ENCODE measurements around the gene CDH4. TPM values are rescaled to one million over a fixed set of nuclear protein-coding genes. Genes with fewer than 3 reads are reported as not detected.

CDH4 gene
- total and polyA plus RNA-seq, 9 of the 15 experiments (the other 6 are each of a cell fraction or from before 2014, with no cell fraction given): 0.04 TPM; not detected in 8

GRCh38 chr20:61219021-61219431 lies 33.0 kb upstream of the CDH4 start:
- H3K27me3 ChIP-seq (ENCODE audit: control insufficient read depth in 2 of 2, insufficient read depth in 2 of 2, low read length in 2 of 2): peaks cover 0 to 13% of the 10 kb centered on the region in 2 experiments; a peak in 3 of 5 replicates
- H3K4me3 ChIP-seq: no peak overlapping the region
- ChIA-PET CTCF (ENCODE audit: low intra/inter-chr PET ratio) (no interaction called here), POLR2A (no interaction called here)
- H4K20me1 ChIP-seq (replicated peaks; ENCODE audit: control insufficient read depth, insufficient read depth, low read length): no peaks in the 10 kb centered on the region
- ATAC-seq (no peak), FAIRE-seq (no peak), DNase-seq (ENCODE audit: extremely low read depth in 1 of 4, low spot score in 3 of 4) (no peak)
- in situ Hi-C loops (cut with MboI) (no loop called here), intact Hi-C loops (cut with micrococcal nuclease) (no loop called here)
- TF ChIP-seq NELFE (IDR thresholded peaks at IDR 0.05; ENCODE audit: insufficient read depth, insufficient read length): no peak
- no peak for TF ChIP-seq ZNF124 (CRISPR knock-in tag; IDR thresholded peaks at IDR 0.05)
- TF ChIP-seq EWSR1 (IDR thresholded peaks at IDR 0.05; ENCODE audit: borderline replicate concordance, low read depth, partially characterized antibody): no peak
- TF ChIP-seq ZZZ3 (IDR thresholded peaks at IDR 0.05): no peak
- no peak for TF ChIP-seq RNF219 (CRISPR knock-in tag; IDR thresholded peaks at IDR 0.05)
- no peak for TF ChIP-seq YBX1 (IDR thresholded peaks at IDR 0.05)
- TF ChIP-seq NR1H2 (CRISPR knock-in tag; IDR thresholded peaks at IDR 0.05): no peak
- no peak for TF ChIP-seq ZFP91 (CRISPR knock-in tag; IDR thresholded peaks at IDR 0.05)
- no peak for TF ChIP-seq HOMEZ (CRISPR knock-in tag; IDR thresholded peaks at IDR 0.05)
- TF ChIP-seq CAMTA2 (CRISPR knock-in tag; conservative IDR thresholded peaks at IDR 0.05): no peak
- TF ChIP-seq SMARCE1 (IDR thresholded peaks at IDR 0.05): no peak
- no peak for TF ChIP-seq ZBTB33 (CRISPR knock-in tag; IDR thresholded peaks at IDR 0.05)
- TF ChIP-seq POLR2G (IDR thresholded peaks at IDR 0.05; ENCODE audit: low read depth, low read length): no peak
- TF ChIP-seq MCM7 (IDR thresholded peaks at IDR 0.05): no peak
- H3K79me2 ChIP-seq (ENCODE audit: control insufficient read depth, insufficient read depth, low read length): no peaks in the 10 kb centered on the region
- no peak overlapping the region for H3K9ac ChIP-seq (ENCODE audit: insufficient read depth in 1 of 2, low read depth in 2 of 2, low read length in 2 of 2)
- H3K9me1 ChIP-seq (ENCODE audit: control insufficient read depth, insufficient read depth, low read length): no peaks in the 10 kb centered on the region
- H3K36me3 ChIP-seq (ENCODE audit: control insufficient read depth, insufficient read depth, low read length): no peaks in the 10 kb centered on the region
- H2AFZ ChIP-seq (ENCODE audit: low read depth, low read length): no peak overlapping the region
- no peaks in the 10 kb centered on the region for H3K9me3 ChIP-seq (replicated peaks; ENCODE audit: control insufficient read depth, insufficient read depth, low read depth, low read length)
- H3K4me1 ChIP-seq (replicated peaks in 1 of 2; ENCODE audit: control insufficient read depth in 2 of 2, insufficient read depth in 2 of 2, low read length in 2 of 2): no peaks in the 10 kb centered on the region
- H3K27ac ChIP-seq (ENCODE audit: extremely low read depth, low read depth, low read length): no peak overlapping the region
- no peak overlapping the region for H3K4me2 ChIP-seq (ENCODE audit: insufficient read depth, low read length)
- no TSS peak for BruUV-seq (replicated peaks)
